OCI-LY1 (cell line): ENCODE measurements around the gene KIFAP3.
"Not testable (repeated sequence)": the region's sequence is repeated elsewhere in the genome, so short reads cannot be mapped to it uniquely, and the experiment has no call there.

ENCODE experiments used
- EZH2 ChIP-seq: fragments of 200-600 bp; sonication (generic), shearing (Covaris generic); IDR thresholded peaks from 2 replicates; pipeline ENCODE4 v1.8.0; 2017; ENCODE audit warnings: borderline replicate concordance, mixed run types, mild to moderate bottlenecking, antibody characterized with exemption, low read length, moderate library complexity, mixed read lengths
- TF ChIP-seq, protein P1 (sequence below): fragments of 200-600 bp; sonication (generic), shearing (Covaris generic); IDR thresholded peaks from 2 replicates; pipeline ENCODE4 v1.5.1; 2017; ENCODE audit warnings: mild to moderate bottlenecking, antibody characterized with exemption, low read length, moderate library complexity, mixed read lengths

DNA sequence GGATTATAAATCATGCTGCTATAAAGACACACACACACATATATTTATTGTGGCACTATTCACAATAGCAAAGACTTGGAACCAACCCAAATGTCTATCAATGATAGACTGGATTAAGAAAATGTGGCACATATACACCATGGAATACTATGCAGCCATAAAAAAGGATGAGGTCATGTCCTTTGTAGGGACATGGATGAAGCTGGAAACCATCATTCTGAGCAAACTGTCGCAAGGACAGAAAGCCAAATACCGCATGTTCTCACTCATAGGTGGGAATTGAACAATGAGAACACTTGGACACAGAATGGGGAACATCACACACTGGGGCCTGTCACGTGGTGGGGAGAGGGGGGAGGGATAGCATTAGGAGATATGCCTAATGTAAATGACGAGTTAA is 12.8 kb downstream of the KIFAP3 start:
- TF ChIP-seq, protein P1, sequence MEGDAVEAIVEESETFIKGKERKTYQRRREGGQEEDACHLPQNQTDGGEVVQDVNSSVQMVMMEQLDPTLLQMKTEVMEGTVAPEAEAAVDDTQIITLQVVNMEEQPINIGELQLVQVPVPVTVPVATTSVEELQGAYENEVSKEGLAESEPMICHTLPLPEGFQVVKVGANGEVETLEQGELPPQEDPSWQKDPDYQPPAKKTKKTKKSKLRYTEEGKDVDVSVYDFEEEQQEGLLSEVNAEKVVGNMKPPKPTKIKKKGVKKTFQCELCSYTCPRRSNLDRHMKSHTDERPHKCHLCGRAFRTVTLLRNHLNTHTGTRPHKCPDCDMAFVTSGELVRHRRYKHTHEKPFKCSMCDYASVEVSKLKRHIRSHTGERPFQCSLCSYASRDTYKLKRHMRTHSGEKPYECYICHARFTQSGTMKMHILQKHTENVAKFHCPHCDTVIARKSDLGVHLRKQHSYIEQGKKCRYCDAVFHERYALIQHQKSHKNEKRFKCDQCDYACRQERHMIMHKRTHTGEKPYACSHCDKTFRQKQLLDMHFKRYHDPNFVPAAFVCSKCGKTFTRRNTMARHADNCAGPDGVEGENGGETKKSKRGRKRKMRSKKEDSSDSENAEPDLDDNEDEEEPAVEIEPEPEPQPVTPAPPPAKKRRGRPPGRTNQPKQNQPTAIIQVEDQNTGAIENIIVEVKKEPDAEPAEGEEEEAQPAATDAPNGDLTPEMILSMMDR, result not testable (repeated sequence)
- TF ChIP-seq EZH2, result not testable (repeated sequence)
